GM23338 (cell line): ENCODE measurements around the gene UST. TPM values are rescaled to one million over a fixed set of nuclear protein-coding genes. Genes with fewer than 3 reads are reported as not detected.

Source experiments
- ATAC-seq: fragments of 200-7000 bp; cut with Tn5 transposase; 3 replicates; pipeline ENCODE4 v1.9.1; 2020
- DNase-seq: peaks from one replicate; pipeline ENCODE4 v3.0.0-alpha.2; 2015; ENCODE audit warnings: low spot score
- H2AFZ ChIP-seq: fragments of 200-600 bp; sonication (generic); 2 replicates; pipeline ENCODE4 v1.8.0; 2016; ENCODE audit warnings: antibody characterized with exemption, mild to moderate bottlenecking, moderate library complexity
- H3F3A ChIP-seq: fragments of 200-600 bp; sonication (generic); replicated peaks from 2 replicates; pipeline ENCODE4 v1.8.0; 2017; ENCODE audit warnings: antibody characterized with exemption, mixed run types, low read depth
- H3K27ac ChIP-seq: fragments of 200-600 bp; sonication (generic); 2 replicates; pipeline ENCODE4 v1.6.1; 2016; ENCODE audit warnings: low read depth
- H3K27me3 ChIP-seq: fragments of 200-600 bp; sonication (generic); 2 replicates; pipeline ENCODE4 v1.8.0; 2016; ENCODE audit warnings: mild to moderate bottlenecking, mixed run types, moderate library complexity; ENCODE audit not compliant: insufficient read depth
- H3K36me3 ChIP-seq: fragments of 200-600 bp; sonication (generic); 2 replicates; pipeline ENCODE4 v1.8.0; 2016; ENCODE audit warnings: mild to moderate bottlenecking; ENCODE audit not compliant: insufficient read depth
- H3K4me1 ChIP-seq: fragments of 200-600 bp; sonication (generic); 2 replicates; pipeline ENCODE4 v1.8.0; 2016; ENCODE audit warnings: mild to moderate bottlenecking, moderate library complexity; ENCODE audit not compliant: insufficient read depth
- H3K4me2 ChIP-seq: fragments of 200-600 bp; sonication (generic); 2 replicates; pipeline ENCODE4 v1.7.1; 2017; ENCODE audit warnings: mixed run types
- H3K4me3 ChIP-seq: fragments of 200-600 bp; sonication (generic); 2 replicates; pipeline ENCODE4 v1.6.1; 2016; ENCODE audit warnings: mixed run types
- H3K79me2 ChIP-seq: fragments of 200-600 bp; sonication (generic); replicated peaks from 2 replicates; pipeline ENCODE4 v1.8.0; 2017; ENCODE audit warnings: mild to moderate bottlenecking; ENCODE audit not compliant: insufficient read depth
- H3K9me2 ChIP-seq: fragments of 200-600 bp; sonication (generic); 2 replicates; pipeline ENCODE4 v1.8.0; 2017; ENCODE audit not compliant: insufficient read depth
- H4K20me1 ChIP-seq: fragments of 200-600 bp; sonication (generic); replicated peaks from 2 replicates; pipeline ENCODE4 v1.8.0; 2017; ENCODE audit warnings: mild to moderate bottlenecking; ENCODE audit not compliant: insufficient read depth
- H3K27ac Mint-ChIP-seq: 2 replicates; pipeline ENCODE4 v1.8.0; 2020; ENCODE audit warnings: inconsistent platforms, mild to moderate bottlenecking, moderate library complexity, mixed read lengths
- H3K27me3 Mint-ChIP-seq: 3 replicates; pipeline ENCODE4 v1.8.0; 2022; ENCODE audit warnings: low read depth, mild to moderate bottlenecking, moderate library complexity, mixed read lengths, inconsistent platforms; ENCODE audit not compliant: insufficient read depth, poor library complexity
- H3K36me3 Mint-ChIP-seq: 3 replicates; pipeline ENCODE4 v1.8.0; 2021; ENCODE audit warnings: low read depth, mild to moderate bottlenecking, inconsistent platforms, moderate library complexity, mixed read lengths
- H3K4me1 Mint-ChIP-seq: 3 replicates; pipeline ENCODE4 v1.8.0; 2020; ENCODE audit warnings: mild to moderate bottlenecking, inconsistent platforms, mixed read lengths
- H3K4me3 Mint-ChIP-seq: 3 replicates; pipeline ENCODE4 v1.8.0; 2021; ENCODE audit warnings: moderate library complexity, mild to moderate bottlenecking, inconsistent platforms, mixed read lengths
- H3K9me3 Mint-ChIP-seq: 3 replicates; pipeline ENCODE4 v1.8.0; 2020; ENCODE audit warnings: moderate library complexity, mild to moderate bottlenecking, inconsistent platforms, mixed read lengths
- CTCF ChIP-seq, 2 experiments: fragments of 200-600 bp in 1 of 2; sonication (generic) in 1 of 2; conservative IDR thresholded peaks; 2 replicates each; pipeline versions ENCODE4 v1.5.1 to v1.6.1; 2016 to 2017; ENCODE audit warnings: antibody characterized with exemption in 2 of 2, low read depth in 2 of 2, mild to moderate bottlenecking in 2 of 2, moderate library complexity in 1 of 2
- JUNB ChIP-seq: IDR thresholded peaks from one replicate; pipeline ENCODE4 v1.6.1; 2016; ENCODE audit warnings: antibody characterized with exemption; ENCODE audit not compliant: unreplicated experiment
- NANOG ChIP-seq: IDR thresholded peaks from 2 replicates; pipeline ENCODE4 v1.6.1; 2016; ENCODE audit warnings: antibody characterized with exemption, borderline replicate concordance
- ZNF331 ChIP-seq: fragments of 250-450 bp; sonication (Bioruptor Pico); IDR thresholded peaks from 2 replicates; pipeline ENCODE4 v1.5.0; 2020; ENCODE audit warnings: low read depth, mild to moderate bottlenecking, moderate library complexity
- ZNF462 ChIP-seq: fragments of 250-450 bp; sonication (Bioruptor Pico); IDR thresholded peaks from 2 replicates; pipeline ENCODE4 v1.5.0; 2020; ENCODE audit warnings: mild to moderate bottlenecking, moderate library complexity
- polyA plus RNA-seq: library from polyadenylated mRNA; unstranded; fragments of >200 nt; fragmentation: Nextera tagmentation; extraction: Ambion mirVana; gene quantifications from 2 replicates; pipeline ENCODE4 v1.2.1, GENCODE V29; 2016
- total RNA-seq: library from RNA; depleted of rRNA; stranded (reverse); fragments of >200 nt; shearing (Covaris generic); gene quantifications from 2 replicates; pipeline ENCODE4 v1.2.3, GENCODE V29; 2014

The UST gene
- total and polyA plus RNA-seq, 2 experiments from 2014 or later = 12.6 to 33.0 TPM

GRCh38 chr6:149084026-149084425 lies 337.2 kb downstream of the UST start:
- no peak overlapping the region for H3K4me3 ChIP-seq
- H4K20me1 ChIP-seq = no peaks in the 10 kb centered on the region
- Mint-ChIP-seq H3K27ac (no peak overlapping the region), H3K9me3 (no peaks in the 10 kb centered on the region), H3K4me3 (no peak overlapping the region), H3K4me1 (peaks cover 18% of the 10 kb centered on the region; the same call in 2 of the 3 replicates), H3K27me3 (no peaks in the 10 kb centered on the region), H3K36me3 (peaks cover under 1% of the 10 kb centered on the region; the same call in 1 of the 3 replicates)
- no peaks in the 10 kb centered on the region for H3F3A ChIP-seq
- H3K36me3 ChIP-seq = no peaks in the 10 kb centered on the region
- no peak overlapping the region for H3K4me2 ChIP-seq
- TF ChIP-seq ZNF462 (CRISPR knock-in tag) = no peak
- no peak for TF ChIP-seq NANOG
- TF ChIP-seq JUNB = no peak
- TF ChIP-seq CTCF (conservative IDR thresholded peaks at IDR 0.05; ENCODE audit: low read depth in 2 of 2) = no peak
- TF ChIP-seq ZNF331 = no peak
- no peaks in the 10 kb centered on the region for H3K4me1 ChIP-seq
- ATAC-seq (no peak), DNase-seq (no peak)
- no peak overlapping the region for H3K27ac ChIP-seq
- no peaks in the 10 kb centered on the region for H3K79me2 ChIP-seq
- no peak overlapping the region for H2AFZ ChIP-seq
- no peaks in the 10 kb centered on the region for H3K27me3 ChIP-seq
- no peaks in the 10 kb centered on the region for H3K9me2 ChIP-seq
